ENCODE measurements around the gene GMCL2. TPM values are rescaled to one million over a fixed set of nuclear protein-coding genes. Genes with fewer than 3 reads are reported as not detected.

The GMCL2 gene
- total and polyA plus RNA-seq, 2 experiments from 2014 or later: 0.07 TPM; not detected in 1

GRCh38 chr5:178137991-178138390 is 49.2 kb downstream of the GMCL2 start:
- H3K4me3 ChIP-seq: no peak overlapping the region
- H3K27me3 ChIP-seq (ENCODE audit: insufficient read depth): no peaks in the 10 kb centered on the region
- ATAC-seq (no peak), DNase-seq (ENCODE audit: low spot score) (no peak)
- H3K4me2 ChIP-seq: no peak overlapping the region
- Mint-ChIP-seq H3K4me1 (peaks cover 24% of the 10 kb centered on the region), H3K36me3 (ENCODE audit: low read depth) (peaks cover 94% of the 10 kb centered on the region), H3K9me3 (no peaks in the 10 kb centered on the region), H3K4me3 (no peak overlapping the region), H3K27ac (no peak overlapping the region), H3K27me3 (ENCODE audit: insufficient read depth, low read depth, poor library complexity) (peaks cover 6% of the 10 kb centered on the region)
- TF ChIP-seq POLR2AphosphoS5 (IDR thresholded peaks at IDR 0.05; ENCODE audit: low read depth) (peak; percentile 36; the same call in 1 of the 2 replicates), STAT1 (IDR thresholded peaks at IDR 0.05; ENCODE audit: unreplicated experiment) (no peak)
- H3K27ac ChIP-seq (ENCODE audit: low read depth): no peak overlapping the region
- peaks cover 52% of the 10 kb centered on the region for H3K36me3 ChIP-seq (ENCODE audit: insufficient read depth)
- H3F3A ChIP-seq (replicated peaks; ENCODE audit: low read depth): peaks cover 21% of the 10 kb centered on the region; the same call in 1 of the 2 replicates
- no peaks in the 10 kb centered on the region for H3K9me2 ChIP-seq (ENCODE audit: insufficient read depth)
- peaks cover 42% of the 10 kb centered on the region for H3K79me2 ChIP-seq (replicated peaks; ENCODE audit: insufficient read depth)
- no peaks in the 10 kb centered on the region for H3K4me1 ChIP-seq (ENCODE audit: insufficient read depth)
- H4K20me1 ChIP-seq (replicated peaks; ENCODE audit: insufficient read depth): peaks cover 20% of the 10 kb centered on the region; the same call in 1 of the 2 replicates
- no peak overlapping the region for H2AFZ ChIP-seq

GRCh38 chr5:178136990-178137389 is 50.2 kb downstream of the GMCL2 start:
- H3K4me3 Mint-ChIP-seq: no peak overlapping the region
- peaks cover 28% of the 10 kb centered on the region for H3K4me1 Mint-ChIP-seq
- no peak for ATAC-seq
- Histone ChIP-seq H3K4me2 (no peak overlapping the region), H3K4me1 (ENCODE audit: insufficient read depth) (no peaks in the 10 kb centered on the region; the same call in 1 of the 2 replicates), H4K20me1 (replicated peaks; ENCODE audit: insufficient read depth) (peaks cover 20% of the 10 kb centered on the region), H3F3A (replicated peaks; ENCODE audit: low read depth) (peaks cover 14% of the 10 kb centered on the region; the same call in 1 of the 2 replicates), H3K36me3 (ENCODE audit: insufficient read depth) (peaks cover 47% of the 10 kb centered on the region), H3K27ac (ENCODE audit: low read depth) (peak overlapping the region; percentile 32; the same call in 1 of the 2 replicates), H3K27me3 (ENCODE audit: insufficient read depth) (no peaks in the 10 kb centered on the region), H3K4me3 (no peak overlapping the region), H3K79me2 (replicated peaks; ENCODE audit: insufficient read depth) (peaks cover 52% of the 10 kb centered on the region), H3K9me2 (ENCODE audit: insufficient read depth) (no peaks in the 10 kb centered on the region), H2AFZ (no peak overlapping the region)
- H3K36me3 Mint-ChIP-seq (ENCODE audit: low read depth): peaks cover 93% of the 10 kb centered on the region
- no peak for DNase-seq (ENCODE audit: low spot score)
- TF ChIP-seq EZH2phosphoT487 (IDR thresholded peaks at IDR 0.05; ENCODE audit: unreplicated experiment) (no peak), NANOG (IDR thresholded peaks at IDR 0.05; ENCODE audit: borderline replicate concordance) (no peak), POLR2AphosphoS5 (IDR thresholded peaks at IDR 0.05; ENCODE audit: low read depth) (no peak), CREB1 (CRISPR knock-in tag; IDR thresholded peaks at IDR 0.05; ENCODE audit: low read depth) (no peak)
- H3K9me3 Mint-ChIP-seq: no peaks in the 10 kb centered on the region
- peaks cover 6% of the 10 kb centered on the region for H3K27me3 Mint-ChIP-seq (ENCODE audit: insufficient read depth, low read depth, poor library complexity)
- H3K27ac Mint-ChIP-seq: peak overlapping the region; percentile 54

Other genes with a start within 250 kb of the GMCL2 start
- not detected in 2 replicates for gene PROP1, start 191.1 kb downstream of the GMCL2 start, total RNA-seq (2014; rRNA removed; shearing (Covaris generic))
- not detected in 2 replicates for gene PROP1, start 191.1 kb downstream of the GMCL2 start, polyA plus RNA-seq (2016; fragmentation: Nextera tagmentation; extraction: Ambion mirVana)
- 52.7 and 58.2 TPM in 2 replicates for gene N4BP3, start 73.8 kb downstream of the GMCL2 start, total RNA-seq (2014; rRNA removed; shearing (Covaris generic))
- 9.8 and 10.9 TPM in 2 replicates for gene N4BP3, start 73.8 kb downstream of the GMCL2 start, polyA plus RNA-seq (2016; fragmentation: Nextera tagmentation; extraction: Ambion mirVana)
- gene RMND5B, start 56.4 kb downstream of the GMCL2 start, total RNA-seq (2014; rRNA removed; shearing (Covaris generic)): 83.7 and 101 TPM in 2 replicates
- 47.5 and 50.6 TPM in 2 replicates for gene RMND5B, start 56.4 kb downstream of the GMCL2 start, polyA plus RNA-seq (2016; fragmentation: Nextera tagmentation; extraction: Ambion mirVana)
- gene NHP2, start 33.5 kb downstream of the GMCL2 start, total RNA-seq (2014; rRNA removed; shearing (Covaris generic)): 452 and 455 TPM in 2 replicates
- 435 and 450 TPM in 2 replicates for gene NHP2, start 33.5 kb downstream of the GMCL2 start, polyA plus RNA-seq (2016; fragmentation: Nextera tagmentation; extraction: Ambion mirVana)
- 304 and 345 TPM in 2 replicates for gene HNRNPAB, start 17.2 kb upstream of the GMCL2 start, total RNA-seq (2014; rRNA removed; shearing (Covaris generic))
- gene HNRNPAB, start 17.2 kb upstream of the GMCL2 start, polyA plus RNA-seq (2016; fragmentation: Nextera tagmentation; extraction: Ambion mirVana): 579 and 599 TPM in 2 replicates
- gene PHYKPL, start 45.4 kb upstream of the GMCL2 start, total RNA-seq (2014; rRNA removed; shearing (Covaris generic)): 12.4 and 15.9 TPM in 2 replicates
- 17.8 and 20.8 TPM in 2 replicates for gene PHYKPL, start 45.4 kb upstream of the GMCL2 start, polyA plus RNA-seq (2016; fragmentation: Nextera tagmentation; extraction: Ambion mirVana)

Measured in GM23338 (cell line).